GM19324 (cell line): ENCODE results near the gene KASH5.
"Not testable (repeated sequence)": the region's sequence is repeated elsewhere in the genome, so short reads cannot be mapped to it uniquely, and the experiment has no call there.

Source experiments
- ATAC-seq: cut with Tn5 transposase; IDR thresholded peaks from one replicate; pipeline ENCODE4 v1.9.1; 2021; ENCODE audit warnings: mild to moderate bottlenecking, moderate library complexity; ENCODE audit not compliant: unreplicated experiment, low FRiP score

KASH5 gene

DNA sequence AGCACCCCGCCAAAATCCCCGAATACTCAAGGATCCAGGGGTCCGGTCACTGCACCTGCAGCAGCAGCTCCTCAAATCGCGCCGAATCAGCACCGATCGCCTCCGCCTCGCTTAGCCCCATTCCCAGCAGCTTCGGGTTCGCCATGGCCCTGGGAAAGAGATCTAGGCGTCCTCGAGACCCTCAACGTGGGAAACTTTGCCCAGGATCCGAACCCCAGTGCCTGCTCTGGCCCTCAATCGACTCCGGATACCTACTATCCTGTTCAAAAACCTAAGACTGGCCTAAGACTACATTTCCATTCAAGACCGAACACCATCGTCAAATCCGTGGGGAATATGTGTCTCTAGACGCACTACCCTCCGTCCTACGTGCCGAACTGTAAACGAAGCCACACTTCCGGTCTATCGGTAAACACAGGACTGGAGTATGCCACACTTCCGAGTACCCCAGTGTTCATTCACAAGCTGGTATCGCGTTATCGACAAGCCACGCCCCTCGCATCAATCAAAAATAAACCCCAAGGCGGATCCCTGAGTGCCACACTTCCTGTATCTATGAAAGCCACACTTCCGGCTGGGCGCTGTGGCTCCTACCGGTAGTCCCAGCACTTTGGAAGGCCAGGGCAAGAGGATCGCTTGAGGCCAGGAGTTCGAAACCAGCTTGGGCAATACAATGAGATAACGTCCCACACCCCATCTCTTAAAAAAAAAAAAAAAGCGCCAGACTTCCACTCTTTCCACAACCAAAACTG, 63.6 kb downstream of the KASH5 start, which contains the start of gene PIH1D1:
Gene PIH1D1, minus strand, starts transcription at position 385 of the 752 bp plus-strand sequence. Its CDS starts 240 bp downstream, at position 145.
- peak; percentile 65 for ATAC-seq

DNA sequence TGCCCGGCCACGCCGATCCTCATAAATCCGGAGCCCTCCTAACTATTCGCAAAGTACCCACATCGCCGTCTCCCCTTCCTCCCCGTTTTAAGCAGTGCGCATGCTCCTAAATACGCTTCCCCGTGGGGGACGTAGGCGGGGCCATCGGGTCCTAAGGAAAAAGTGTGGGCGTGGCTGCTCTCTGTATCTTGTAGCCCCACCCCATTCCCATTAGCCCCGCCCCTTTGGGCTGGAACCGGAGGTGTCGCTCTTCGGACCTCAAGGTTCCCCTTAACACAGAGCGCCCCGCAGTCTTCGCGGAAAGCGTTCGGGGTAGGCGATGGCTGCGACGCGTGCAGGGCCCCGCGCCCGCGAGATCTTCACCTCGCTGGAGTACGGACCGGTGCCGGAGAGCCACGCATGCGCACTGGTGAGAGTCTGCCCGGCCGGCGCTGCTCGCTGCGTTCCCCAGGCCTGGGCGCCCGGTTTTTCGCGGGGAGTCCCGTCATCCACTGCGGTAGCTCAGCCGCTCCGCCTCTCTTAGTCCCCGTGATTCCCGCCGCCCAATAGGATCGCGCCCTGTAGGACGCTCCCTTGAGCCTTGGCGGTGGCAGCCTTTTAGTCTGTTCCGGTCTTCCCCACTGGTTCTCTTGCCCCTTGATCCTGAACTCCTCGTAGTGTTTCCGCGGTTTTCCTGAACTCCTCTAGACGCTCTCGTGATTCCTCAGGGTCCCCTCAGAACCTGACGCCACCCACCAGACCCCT, 65.1 kb downstream of the KASH5 start, which contains the start of gene ALDH16A1:
Gene ALDH16A1, plus strand, starts transcription at position 213 of the 744 bp plus-strand sequence. Its CDS starts 107 bp downstream, at position 320.
- ATAC-seq = peak; percentile 91

DNA sequence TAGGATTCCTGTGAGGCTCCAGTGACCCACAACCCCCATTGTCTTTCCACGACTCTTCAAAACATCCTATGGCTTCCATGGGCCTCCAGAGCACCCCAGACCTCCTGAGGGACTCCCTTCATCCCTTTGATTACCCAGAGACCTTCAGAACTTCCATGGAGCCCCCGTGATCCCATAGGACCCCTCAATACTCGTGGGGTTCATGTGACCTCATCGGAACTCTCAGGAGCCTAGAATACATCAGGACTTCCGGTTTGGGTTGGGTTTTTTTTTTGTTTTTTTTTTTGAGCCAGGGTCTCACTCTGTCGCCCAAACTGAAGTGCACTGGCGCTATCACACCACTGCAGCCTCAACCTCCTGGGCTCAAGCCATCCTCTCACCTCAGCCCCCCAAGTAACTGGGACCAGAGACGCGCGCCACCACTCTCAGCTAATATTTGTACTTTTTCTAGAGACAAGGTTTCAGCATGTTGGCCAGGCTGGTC, 65.8 kb downstream of the KASH5 start:
- ATAC-seq = no peak

DNA sequence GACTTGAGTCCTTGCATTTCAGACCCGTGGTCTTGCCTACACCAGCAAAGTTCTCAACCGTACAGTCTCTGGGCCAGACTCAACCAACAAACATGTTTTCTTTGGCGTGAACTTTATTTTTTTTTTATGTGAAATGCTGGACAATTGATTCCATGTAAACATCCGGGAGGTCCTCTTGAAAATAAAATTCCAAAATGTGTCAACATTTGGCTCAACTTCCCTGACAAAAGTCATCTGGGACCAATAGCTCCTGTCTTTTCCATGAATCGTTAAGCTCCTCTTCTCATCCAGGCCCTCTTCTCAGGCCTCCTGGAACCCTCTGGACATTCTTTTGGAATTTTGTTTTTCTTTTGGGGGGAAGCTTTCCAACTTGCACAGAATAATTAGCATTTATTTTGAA, 67.7 kb downstream of the KASH5 start:
- ATAC-seq = no peak

DNA sequence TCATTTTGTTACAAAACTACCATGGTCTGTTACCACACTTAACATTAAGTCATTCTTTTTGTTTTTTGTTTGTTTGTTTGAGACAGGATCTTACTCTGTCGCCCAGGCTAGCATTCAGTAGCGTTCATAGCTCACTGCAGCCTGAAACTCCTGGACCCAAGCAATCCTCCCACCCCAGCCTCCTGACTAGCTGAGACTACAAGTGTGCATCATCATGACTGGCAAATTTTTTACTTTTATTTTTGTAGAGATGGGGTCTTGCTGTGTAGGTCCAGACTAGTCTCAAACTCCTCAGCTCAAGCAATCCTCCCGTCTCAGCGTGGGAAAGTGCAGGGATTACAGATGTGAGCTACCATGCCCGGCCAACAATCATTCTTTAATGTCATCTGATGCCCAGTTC, 68.3 kb downstream of the KASH5 start:
- ATAC-seq = no peak

DNA sequence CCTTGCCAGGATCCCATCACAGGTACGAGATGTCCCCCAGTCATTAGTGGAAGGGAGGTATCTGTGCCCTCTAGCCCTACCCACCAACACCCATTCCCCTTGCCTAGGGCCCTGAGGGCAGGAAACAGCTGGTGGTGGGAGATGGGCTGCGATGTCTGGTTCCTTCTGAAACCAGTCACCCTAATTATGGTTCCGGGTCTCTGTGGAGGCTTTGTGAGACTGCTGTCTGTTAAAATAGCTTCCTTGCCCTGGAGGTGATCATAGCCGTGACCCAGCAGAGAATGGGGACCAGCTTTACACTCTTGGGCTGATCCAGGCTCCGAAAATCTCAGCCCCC, 70.5 kb downstream of the KASH5 start:
- ATAC-seq = no peak

DNA sequence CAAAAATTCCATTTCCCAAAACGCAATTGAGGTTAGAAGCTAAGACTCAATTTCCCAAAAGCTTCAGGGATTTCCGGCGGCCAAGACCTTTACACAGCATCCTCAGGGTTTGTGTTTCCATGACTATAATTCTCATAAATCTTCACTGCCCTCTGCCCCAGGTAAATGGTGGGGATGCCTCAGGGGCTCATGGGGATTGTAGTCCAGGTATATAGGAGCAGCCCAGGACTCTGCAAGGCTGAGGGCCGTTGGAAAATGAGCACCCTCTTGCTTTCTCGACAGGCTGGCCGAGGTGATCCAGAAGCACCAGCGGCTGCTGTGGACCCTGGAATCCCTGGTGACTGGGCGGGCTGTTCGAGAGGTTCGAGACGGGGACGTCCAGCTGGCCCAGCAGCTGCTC, 71.3 kb downstream of the KASH5 start:
- no peak for ATAC-seq

DNA sequence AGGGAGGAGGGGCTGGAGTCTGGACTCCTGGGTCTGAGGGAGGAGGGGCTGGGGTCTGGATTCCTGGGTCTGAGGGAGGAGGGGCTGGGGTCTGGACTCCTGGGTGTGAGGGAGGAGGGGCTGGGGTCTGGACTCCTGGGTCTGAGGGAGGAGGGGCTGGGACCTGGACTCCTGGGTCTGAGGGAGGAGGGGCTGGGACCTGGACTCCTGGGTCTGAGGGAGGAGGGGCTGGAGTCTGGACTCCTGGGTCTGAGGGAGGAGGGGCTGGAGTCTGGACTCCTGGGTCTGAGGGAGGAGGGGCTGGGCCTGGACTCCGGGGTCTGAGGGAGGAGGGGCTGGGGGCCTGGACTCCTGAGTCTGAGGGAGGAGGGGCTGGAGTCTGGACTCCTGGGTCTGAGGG, 73.1 kb downstream of the KASH5 start:
- not testable (repeated sequence) for ATAC-seq

DNA sequence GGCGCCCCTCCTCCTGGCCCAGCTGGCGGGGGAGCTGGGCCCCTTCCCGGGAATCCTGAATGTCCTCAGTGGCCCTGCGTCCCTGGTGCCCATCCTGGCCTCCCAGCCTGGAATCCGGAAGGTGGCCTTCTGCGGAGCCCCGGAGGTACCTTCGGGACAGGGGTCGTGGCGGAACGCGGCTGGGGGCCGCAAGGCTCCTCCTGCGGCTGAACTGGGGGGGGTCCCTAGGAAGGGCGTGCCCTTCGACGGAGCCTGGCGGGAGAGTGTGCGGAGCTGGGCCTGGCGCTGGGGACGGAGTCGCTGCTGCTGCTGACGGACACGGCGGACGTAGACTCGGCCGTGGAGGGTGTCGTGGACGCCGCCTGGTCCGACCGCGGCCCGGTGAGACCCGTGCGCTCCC, 73.6 kb downstream of the KASH5 start:
- no peak for ATAC-seq

DNA sequence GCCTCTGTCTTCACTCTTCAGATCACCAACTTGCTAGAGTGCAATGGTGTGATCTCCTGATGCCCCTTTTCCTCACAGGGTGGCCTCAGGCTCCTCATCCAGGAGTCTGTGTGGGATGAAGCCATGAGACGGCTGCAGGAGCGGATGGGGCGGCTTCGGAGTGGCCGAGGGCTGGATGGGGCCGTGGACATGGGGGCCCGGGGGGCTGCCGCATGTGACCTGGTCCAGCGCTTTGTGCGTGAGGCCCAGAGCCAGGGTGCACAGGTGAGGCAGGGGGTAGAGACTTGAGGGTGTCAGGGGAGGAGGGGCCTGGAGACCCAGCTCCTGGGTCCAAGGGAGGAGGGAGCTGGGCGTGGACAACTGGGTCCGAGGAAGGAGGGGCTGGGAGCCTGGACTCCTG, 74.4 kb downstream of the KASH5 start:
- no peak for ATAC-seq

DNA sequence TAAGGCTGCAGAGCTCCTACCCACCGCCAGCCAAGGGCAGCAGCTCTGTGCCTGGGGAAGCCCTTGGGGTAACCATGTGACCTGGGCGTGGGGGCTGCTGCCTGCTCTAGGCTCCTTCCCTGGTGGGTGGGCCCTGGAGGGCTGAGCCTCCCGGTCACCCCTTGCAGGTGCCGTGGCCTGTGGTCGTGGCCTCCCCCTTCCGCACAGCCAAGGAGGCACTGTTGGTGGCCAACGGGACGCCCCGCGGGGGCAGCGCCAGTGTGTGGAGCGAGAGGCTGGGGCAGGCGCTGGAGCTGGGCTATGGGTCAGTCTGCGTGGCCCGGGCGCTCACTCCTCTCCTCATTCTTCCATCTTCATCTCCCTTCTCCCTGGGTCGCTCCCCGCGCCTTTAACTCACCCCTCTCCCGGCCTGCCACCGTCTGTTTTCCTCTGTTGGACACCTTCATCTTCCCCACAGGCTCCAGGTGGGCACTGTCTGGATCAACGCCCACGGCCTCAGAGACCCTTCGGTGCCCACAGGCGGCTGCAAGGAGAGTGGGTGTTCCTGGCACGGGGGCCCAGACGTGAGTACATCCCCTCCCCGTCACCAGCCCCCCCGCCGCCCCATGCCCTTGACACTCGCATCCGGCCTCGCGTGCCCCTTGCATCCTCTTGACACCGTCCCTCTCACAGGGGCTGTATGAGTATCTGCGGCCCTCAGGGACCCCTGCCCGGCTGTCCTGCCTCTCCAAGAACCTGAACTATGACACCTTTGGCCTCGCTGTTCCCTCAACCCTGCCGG, 76.1 kb downstream of the KASH5 start:
- ATAC-seq = no peak

DNA sequence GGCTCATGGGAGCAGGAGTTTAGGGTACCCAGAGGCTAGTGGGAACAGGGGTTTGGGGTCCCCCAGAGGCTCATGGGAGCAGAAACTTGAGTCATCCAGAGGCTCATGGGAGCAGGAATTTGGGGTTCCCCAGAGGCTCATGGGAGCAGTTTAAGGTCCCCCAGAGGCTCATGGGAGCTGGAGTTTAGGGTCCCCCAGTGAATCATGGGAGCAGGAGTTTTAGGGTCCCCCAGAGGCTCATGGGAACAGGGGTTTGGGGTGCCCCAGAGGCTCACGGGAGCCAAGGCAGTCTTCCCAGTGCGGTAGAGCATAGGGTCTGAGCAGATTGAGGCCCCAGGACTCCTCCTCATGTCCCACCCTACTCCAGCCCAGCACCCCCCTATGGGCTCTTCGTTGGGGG, 77.3 kb downstream of the KASH5 start:
- no peak for ATAC-seq
